Uterus (tissue), 4 donors: ENCODE results near the gene ZNF526. TPM values are rescaled to one million over a fixed set of nuclear protein-coding genes. Genes with fewer than 3 reads are reported as not detected.
A peak's percentile ranks its signal among the peaks of the same experiment; 100 is the strongest.

ENCODE experiments used
- DNase-seq, 2 donors: peaks; one replicate each; pipeline ENCODE4 v3.0.0-alpha.2; 2019 to 2020
- H3K27ac ChIP-seq, 2 donors: fragments of 200-600 bp; sonication (generic); 1 replicate in 1 of 2; 2 replicates in 1 of 2; pipeline ENCODE4 v1.5.1; 2016 to 2018
- H3K27me3 ChIP-seq, 2 donors: fragments of 200-600 bp; sonication (generic); one replicate each; pipeline ENCODE4 v1.5.1; 2018 to 2019; ENCODE audit warnings: control low read depth in 1 of 2
- H3K36me3 ChIP-seq, 2 donors: fragments of 200-600 bp; sonication (generic); one replicate each; pipeline ENCODE4 v1.5.1; 2019; ENCODE audit warnings: control low read depth in 1 of 2
- H3K4me1 ChIP-seq, 2 donors: fragments of 200-600 bp; sonication (generic); one replicate each; pipeline ENCODE4 v1.5.1; 2018 to 2019; ENCODE audit warnings: control low read depth in 1 of 2
- H3K4me3 ChIP-seq, 2 donors: fragments of 200-600 bp; sonication (generic); 1 replicate in 1 of 2; 2 replicates in 1 of 2; pipeline ENCODE4 v1.5.1; 2018 to 2019; ENCODE audit warnings: mild to moderate bottlenecking in 1 of 2
- H3K9me3 ChIP-seq, 2 donors: fragments of 200-600 bp; sonication (generic); one replicate each; pipeline ENCODE4 v1.5.1; 2019; ENCODE audit warnings: control low read depth in 1 of 2
- POLR2A ChIP-seq, 2 donors: fragments of 450-650 bp; IDR thresholded peaks; one replicate each; pipeline ENCODE4 v1.6.1; 2016; ENCODE audit warnings: antibody characterized with exemption in 2 of 2, mild to moderate bottlenecking in 1 of 2, moderate library complexity in 1 of 2
- intact Hi-C: fragments of 100-400 bp; cut with DNase I; formaldehyde crosslinking; loops from one replicate; pipeline ENCODE4 v1.15.1; 2023; ENCODE audit warnings: low total_unique reads
- total RNA-seq, 4 donors: library from RNA; depleted of rRNA in 3 of 4; stranded (reverse); fragments of >200 nt in 3 of 4; gene quantifications; one replicate each; pipeline versions ENCODE4 v1.1.0 to v1.2.4, GENCODE V29; 2014 to 2023
- TF ChIP-seq, protein P1 (sequence below), 4 experiments: fragments of 200-600 bp in 2 of 4; fragments of 450-650 bp in 2 of 4; sonication (generic) in 2 of 4; IDR thresholded peaks; one replicate each; pipeline ENCODE4 v1.5.1; 2016 to 2019; ENCODE audit warnings: antibody characterized with exemption in 4 of 4, mild to moderate bottlenecking in 2 of 4, moderate library complexity in 1 of 4
- donor health status: DM: yes; HTN: yes; CAD: no.

ZNF526 gene
- total RNA-seq, 4 donors from 2014 or later, result 1.0 to 20.6 (median 8.4) TPM

DNA sequence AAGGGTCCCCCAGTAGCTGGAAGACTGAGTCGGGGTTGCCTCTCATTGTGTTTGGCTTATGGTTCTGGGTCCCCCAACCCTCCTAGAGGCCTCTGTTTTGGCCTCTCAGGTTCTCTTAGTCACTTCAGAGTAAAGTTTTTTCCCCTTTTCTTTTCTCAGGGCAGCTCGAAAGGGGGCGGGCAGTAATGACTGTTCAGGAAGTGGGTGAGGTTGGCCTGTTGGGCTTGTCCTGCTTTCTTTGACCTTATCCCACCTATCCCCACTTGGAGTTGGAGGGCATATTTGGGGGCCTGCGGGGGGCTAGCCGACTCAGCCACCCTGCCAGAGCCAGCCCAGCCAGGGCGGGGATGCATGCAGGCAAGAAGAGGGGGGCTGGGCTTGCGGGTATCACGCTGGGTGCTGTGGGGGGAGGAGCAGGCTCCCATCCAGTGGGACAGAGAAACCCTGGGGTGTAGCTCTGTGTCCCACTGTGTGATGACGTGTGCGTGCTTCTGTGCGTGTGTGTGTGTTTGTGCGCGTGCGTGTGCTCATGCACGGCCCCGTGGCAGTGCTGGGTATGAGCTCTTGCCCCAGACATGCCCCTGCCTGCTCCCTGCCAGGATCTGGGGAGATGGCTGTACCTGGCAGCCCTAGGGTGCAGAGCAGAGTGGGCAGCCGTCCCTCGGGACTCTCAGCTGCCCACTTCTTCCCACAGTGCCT lies 50.4 kb downstream of the ZNF526 start:
- Histone ChIP-seq H3K4me3 (peak overlapping the region; percentile 67 to 75), H3K27me3 (no peaks in the 10 kb centered on the region), H3K27ac (peak overlapping the region; percentile 91 to 95), H3K9me3 (no peaks in the 10 kb centered on the region), H3K4me1 (peaks cover 5 to 16% of the 10 kb centered on the region in 2 donors), H3K36me3 (no peaks in the 10 kb centered on the region)
- intact Hi-C loops, result no loop called here
- DNase-seq, result peak; percentile 53 to 60
- TF ChIP-seq, protein P1, sequence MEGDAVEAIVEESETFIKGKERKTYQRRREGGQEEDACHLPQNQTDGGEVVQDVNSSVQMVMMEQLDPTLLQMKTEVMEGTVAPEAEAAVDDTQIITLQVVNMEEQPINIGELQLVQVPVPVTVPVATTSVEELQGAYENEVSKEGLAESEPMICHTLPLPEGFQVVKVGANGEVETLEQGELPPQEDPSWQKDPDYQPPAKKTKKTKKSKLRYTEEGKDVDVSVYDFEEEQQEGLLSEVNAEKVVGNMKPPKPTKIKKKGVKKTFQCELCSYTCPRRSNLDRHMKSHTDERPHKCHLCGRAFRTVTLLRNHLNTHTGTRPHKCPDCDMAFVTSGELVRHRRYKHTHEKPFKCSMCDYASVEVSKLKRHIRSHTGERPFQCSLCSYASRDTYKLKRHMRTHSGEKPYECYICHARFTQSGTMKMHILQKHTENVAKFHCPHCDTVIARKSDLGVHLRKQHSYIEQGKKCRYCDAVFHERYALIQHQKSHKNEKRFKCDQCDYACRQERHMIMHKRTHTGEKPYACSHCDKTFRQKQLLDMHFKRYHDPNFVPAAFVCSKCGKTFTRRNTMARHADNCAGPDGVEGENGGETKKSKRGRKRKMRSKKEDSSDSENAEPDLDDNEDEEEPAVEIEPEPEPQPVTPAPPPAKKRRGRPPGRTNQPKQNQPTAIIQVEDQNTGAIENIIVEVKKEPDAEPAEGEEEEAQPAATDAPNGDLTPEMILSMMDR (IDR thresholded peaks at IDR 0.05), result no peak
- no peak for TF ChIP-seq POLR2A (IDR thresholded peaks at IDR 0.05)

DNA sequence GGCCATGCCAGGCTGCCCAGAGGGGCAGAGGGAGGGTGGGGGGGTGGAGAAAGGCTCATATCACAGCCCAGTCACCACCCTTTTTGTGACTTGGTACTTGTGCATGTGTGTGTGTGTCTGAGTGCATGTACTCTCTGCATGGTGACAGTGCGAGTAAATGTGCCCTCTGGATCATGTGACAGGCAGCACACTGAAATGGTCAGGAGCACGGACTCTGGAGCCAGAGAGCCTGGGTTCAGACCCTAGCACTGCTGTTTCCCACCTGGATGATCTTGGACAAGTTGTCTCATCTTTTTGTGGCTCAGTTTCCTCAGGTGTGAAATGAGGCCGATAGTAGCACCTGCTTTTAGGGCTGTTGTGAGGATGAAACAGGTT lies 50.9 kb downstream of the ZNF526 start:
- peaks cover 5 to 16% of the 10 kb centered on the region in 2 donors for H3K4me1 ChIP-seq
- H3K27me3 ChIP-seq, result no peaks in the 10 kb centered on the region
- intact Hi-C loops, result no loop called here
- no peak for DNase-seq
- TF ChIP-seq POLR2A (IDR thresholded peaks at IDR 0.05), result no peak
- TF ChIP-seq, protein P1 (IDR thresholded peaks at IDR 0.05), result no peak
- peak overlapping the region; percentile 91 to 95 for H3K27ac ChIP-seq
- H3K4me3 ChIP-seq, result peak overlapping the region; percentile 67 to 75
- no peaks in the 10 kb centered on the region for H3K36me3 ChIP-seq
- no peaks in the 10 kb centered on the region for H3K9me3 ChIP-seq

DNA sequence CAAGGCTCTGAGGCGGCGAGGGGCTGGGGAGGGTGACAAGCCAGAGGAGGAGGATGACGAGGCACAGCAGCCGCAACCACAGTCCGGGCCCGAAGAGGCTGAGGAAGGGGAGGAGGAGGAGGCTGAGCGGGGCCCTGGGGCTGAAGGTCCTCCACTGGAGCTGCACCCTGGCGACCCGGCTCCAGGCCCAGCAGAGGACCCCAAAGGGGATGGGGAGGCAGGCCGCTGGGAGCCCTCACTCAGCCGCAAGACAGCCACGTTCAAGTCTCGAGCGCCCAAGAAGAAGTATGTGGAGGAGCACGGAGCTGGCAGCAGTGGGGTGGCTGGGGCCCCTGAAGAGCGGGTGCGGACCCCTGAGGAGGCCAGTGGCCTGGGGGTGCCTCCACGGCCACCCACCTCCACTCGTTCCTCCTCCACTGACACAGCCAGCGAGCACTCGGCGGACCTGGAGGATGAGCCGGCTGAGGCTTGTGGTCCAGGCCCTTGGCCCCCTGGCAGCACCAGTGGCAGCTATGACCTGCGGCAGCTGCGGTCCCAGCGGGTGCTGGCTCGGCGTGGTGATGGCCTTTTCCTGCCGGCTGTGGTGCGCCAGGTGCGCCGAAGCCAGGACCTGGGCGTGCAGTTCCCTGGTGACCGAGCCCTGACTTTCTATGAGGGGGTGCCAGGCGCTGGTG lies 51.9 kb downstream of the ZNF526 start:
- TF ChIP-seq POLR2A (IDR thresholded peaks at IDR 0.05), result no peak
- TF ChIP-seq, protein P1 (IDR thresholded peaks at IDR 0.05), result no peak
- peak in 1 of 2 donors; percentile 19 for DNase-seq
- no peaks in the 10 kb centered on the region for H3K27me3 ChIP-seq
- H3K4me3 ChIP-seq, result no peak overlapping the region
- H3K36me3 ChIP-seq, result no peaks in the 10 kb centered on the region
- H3K9me3 ChIP-seq, result no peaks in the 10 kb centered on the region
- H3K4me1 ChIP-seq, result peaks cover 5 to 16% of the 10 kb centered on the region in 2 donors
- no peak overlapping the region for H3K27ac ChIP-seq
- intact Hi-C loops, result no loop called here

DNA sequence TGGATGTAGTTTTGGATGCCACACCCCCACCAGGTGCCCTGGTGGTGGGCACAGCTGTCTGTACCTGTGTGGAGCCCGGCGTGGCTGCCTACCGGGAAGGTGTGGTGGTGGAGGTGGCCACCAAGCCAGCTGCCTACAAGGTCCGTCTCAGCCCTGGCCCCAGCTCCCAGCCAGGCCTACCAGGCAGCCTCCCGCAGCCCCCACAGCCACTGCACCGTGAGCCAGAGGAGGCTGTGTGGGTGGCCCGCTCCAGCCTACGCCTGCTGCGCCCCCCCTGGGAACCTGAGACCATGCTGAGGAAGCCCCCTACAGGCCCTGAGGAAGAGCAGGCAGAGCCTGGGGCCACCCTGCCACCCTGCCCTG lies 52.4 kb downstream of the ZNF526 start:
- H3K4me1 ChIP-seq, result peaks cover 5 to 18% of the 10 kb centered on the region in 2 donors
- H3K27me3 ChIP-seq, result no peaks in the 10 kb centered on the region
- no peak for DNase-seq
- TF ChIP-seq POLR2A (IDR thresholded peaks at IDR 0.05), result no peak
- TF ChIP-seq, protein P1 (IDR thresholded peaks at IDR 0.05), result no peak
- no peak overlapping the region for H3K27ac ChIP-seq
- no peaks in the 10 kb centered on the region for H3K36me3 ChIP-seq
- intact Hi-C loops, result no loop called here
- H3K9me3 ChIP-seq, result no peaks in the 10 kb centered on the region
- no peak overlapping the region for H3K4me3 ChIP-seq

DNA sequence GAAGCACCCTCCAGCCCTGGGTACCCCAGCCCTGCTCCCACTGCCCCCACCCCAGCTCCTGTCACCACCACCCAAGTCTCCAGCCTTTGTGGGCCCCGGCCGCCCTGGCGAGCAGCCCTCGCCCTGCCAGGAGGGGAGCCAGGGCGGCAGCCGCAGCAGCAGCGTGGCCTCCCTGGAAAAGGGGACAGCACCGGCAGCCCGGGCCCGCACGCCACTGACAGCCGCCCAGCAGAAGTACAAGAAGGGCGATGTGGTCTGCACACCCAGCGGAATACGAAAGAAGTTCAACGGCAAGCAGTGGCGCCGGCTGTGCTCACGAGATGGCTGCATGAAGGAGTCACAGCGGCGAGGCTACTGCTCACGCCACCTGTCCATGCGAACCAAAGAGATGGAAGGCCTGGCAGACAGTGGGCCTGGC lies 52.9 kb downstream of the ZNF526 start:
- no peaks in the 10 kb centered on the region for H3K36me3 ChIP-seq

More for the DNA sequence above, 52.9 kb downstream of the ZNF526 start:
- Histone ChIP-seq H3K9me3 (no peaks in the 10 kb centered on the region), H3K27me3 (no peaks in the 10 kb centered on the region), H3K4me3 (no peak overlapping the region), H3K4me1 (peaks cover 5 to 23% of the 10 kb centered on the region in 2 donors), H3K27ac (no peak overlapping the region)
- TF ChIP-seq, protein P1 (IDR thresholded peaks at IDR 0.05), result no peak
- DNase-seq, result no peak
- intact Hi-C loops, result no loop called here
